ENCODE data around the gene TMEM154. TPM values are rescaled to one million over a fixed set of nuclear protein-coding genes. Genes with fewer than 3 reads are reported as not detected.
A peak's percentile ranks its signal among the peaks of the same experiment; 100 is the strongest.

TMEM154 gene
- total RNA-seq, 2 experiments from 2014 or later = 47.1 to 50.0 TPM

GRCh38 chr4:152605641-152606335 lies 74.0 kb downstream of the TMEM154 start:
- peaks cover 3% of the 10 kb centered on the region for H3K27me3 Mint-ChIP-seq
- DNase-seq = no peak
- no peak overlapping the region for H3K27ac Mint-ChIP-seq
- H3K4me1 Mint-ChIP-seq = peaks cover 2% of the 10 kb centered on the region
- ChIA-PET POLR2A (no interaction called here), CTCF (no interaction called here)
- H3K36me3 Mint-ChIP-seq (ENCODE audit: low read depth) = no peaks in the 10 kb centered on the region
- H3K4me3 Mint-ChIP-seq = no peak overlapping the region
- H3K9me3 Mint-ChIP-seq = no peaks in the 10 kb centered on the region

- H3K27ac Mint-ChIP-seq = no peak overlapping the region
- POLR2A ChIA-PET = no interaction called here
- no peak for DNase-seq
- CTCF ChIA-PET = no interaction called here
- no peaks in the 10 kb centered on the region for H3K9me3 Mint-ChIP-seq
- peaks cover 2% of the 10 kb centered on the region for H3K4me1 Mint-ChIP-seq
- H3K4me3 Mint-ChIP-seq = no peak overlapping the region
- H3K36me3 Mint-ChIP-seq (ENCODE audit: low read depth) = no peaks in the 10 kb centered on the region
- peaks cover 3% of the 10 kb centered on the region for H3K27me3 Mint-ChIP-seq
Observed at GRCh38 chr4:152605031-152605430, 74.8 kb downstream of the TMEM154 start.

GRCh38 chr4:152601156-152601555 lies 78.6 kb downstream of the TMEM154 start:
- Mint-ChIP-seq H3K9me3 (no peaks in the 10 kb centered on the region), H3K27me3 (peaks cover 3% of the 10 kb centered on the region), H3K4me1 (no peaks in the 10 kb centered on the region), H3K36me3 (ENCODE audit: low read depth) (no peaks in the 10 kb centered on the region), H3K4me3 (no peak overlapping the region), H3K27ac (no peak overlapping the region)
- ChIA-PET POLR2A (interaction anchor here (1.0 kb wide), 1 partner anchor 65 kb away, joined by 3 read pairs; no protein-coding TSS in a partner anchor), CTCF (no interaction called here)
- no peak for DNase-seq

- DNase-seq = no peak
- CTCF ChIA-PET = no interaction called here
- no peaks in the 10 kb centered on the region for H3K36me3 Mint-ChIP-seq (ENCODE audit: low read depth)
- POLR2A ChIA-PET = interaction anchor here (1.3 kb wide), 1 partner anchor 63 kb away, joined by 3 read pairs; the partner anchor contains the start of gene FBXW7
- no peak overlapping the region for H3K4me3 Mint-ChIP-seq
- H3K27ac Mint-ChIP-seq = no peak overlapping the region
- H3K9me3 Mint-ChIP-seq = no peaks in the 10 kb centered on the region
- peaks cover 3% of the 10 kb centered on the region for H3K27me3 Mint-ChIP-seq
- H3K4me1 Mint-ChIP-seq = no peaks in the 10 kb centered on the region
Observed at GRCh38 chr4:152599636-152600035, 80.2 kb downstream of the TMEM154 start.

- DNase-seq = no peak
- no peaks in the 10 kb centered on the region for H3K9me3 Mint-ChIP-seq
- ChIA-PET CTCF (no interaction called here), POLR2A (interaction anchor here (1.3 kb wide), 1 partner anchor 63 kb away, joined by 3 read pairs; the partner anchor contains the start of gene FBXW7)
- H3K27ac Mint-ChIP-seq = no peak overlapping the region
- H3K4me3 Mint-ChIP-seq = no peak overlapping the region
- no peaks in the 10 kb centered on the region for H3K36me3 Mint-ChIP-seq (ENCODE audit: low read depth)
- H3K27me3 Mint-ChIP-seq = peaks cover 3% of the 10 kb centered on the region
- H3K4me1 Mint-ChIP-seq = no peaks in the 10 kb centered on the region
Observed at GRCh38 chr4:152599095-152599494, 80.7 kb downstream of the TMEM154 start.

- no peaks in the 10 kb centered on the region for H3K4me1 Mint-ChIP-seq
- no peaks in the 10 kb centered on the region for H3K36me3 Mint-ChIP-seq (ENCODE audit: low read depth)
- POLR2A ChIA-PET = interaction anchor here (1.3 kb wide), 1 partner anchor 62 kb away, joined by 3 read pairs; the partner anchor contains the start of gene FBXW7
- CTCF ChIA-PET = no interaction called here
- H3K4me3 Mint-ChIP-seq = no peak overlapping the region
- H3K27me3 Mint-ChIP-seq = peaks cover 3% of the 10 kb centered on the region
- no peak overlapping the region for H3K27ac Mint-ChIP-seq
- no peak for DNase-seq
- no peaks in the 10 kb centered on the region for H3K9me3 Mint-ChIP-seq
Observed at GRCh38 chr4:152598454-152598853, 81.3 kb downstream of the TMEM154 start.

GRCh38 chr4:152594978-152595925 lies 84.5 kb downstream of the TMEM154 start:
- ChIA-PET POLR2A (interaction anchor here (2.2 kb wide), 1 partner anchor 59 kb away, joined by 9 read pairs; the partner anchor contains the start of gene FBXW7), CTCF (no interaction called here)
- peaks cover 2% of the 10 kb centered on the region for H3K4me1 Mint-ChIP-seq
- H3K4me3 Mint-ChIP-seq = no peak overlapping the region
- no peaks in the 10 kb centered on the region for H3K9me3 Mint-ChIP-seq
- DNase-seq = no peak
- H3K27me3 Mint-ChIP-seq = no peaks in the 10 kb centered on the region
- no peaks in the 10 kb centered on the region for H3K36me3 Mint-ChIP-seq (ENCODE audit: low read depth)
- H3K27ac Mint-ChIP-seq = no peak overlapping the region

GRCh38 chr4:152594057-152594456 lies 85.7 kb downstream of the TMEM154 start:
- Mint-ChIP-seq H3K9me3 (no peaks in the 10 kb centered on the region), H3K4me1 (peaks cover 2% of the 10 kb centered on the region), H3K36me3 (ENCODE audit: low read depth) (no peaks in the 10 kb centered on the region), H3K27me3 (no peaks in the 10 kb centered on the region), H3K27ac (no peak overlapping the region), H3K4me3 (no peak overlapping the region)
- CTCF ChIA-PET = no interaction called here
- POLR2A ChIA-PET = no interaction called here
- DNase-seq = no peak

GRCh38 chr4:152591876-152592275 lies 87.9 kb downstream of the TMEM154 start:
- ChIA-PET CTCF (no interaction called here), POLR2A (interaction anchor here (1.1 kb wide), 1 partner anchor 57 kb away, joined by 3 read pairs; no protein-coding TSS in a partner anchor)
- peaks cover 2% of the 10 kb centered on the region for H3K4me1 Mint-ChIP-seq
- H3K9me3 Mint-ChIP-seq = no peaks in the 10 kb centered on the region
- H3K27me3 Mint-ChIP-seq = no peaks in the 10 kb centered on the region
- no peak for DNase-seq
- no peak overlapping the region for H3K27ac Mint-ChIP-seq
- H3K4me3 Mint-ChIP-seq = no peak overlapping the region
- H3K36me3 Mint-ChIP-seq (ENCODE audit: low read depth) = no peaks in the 10 kb centered on the region

GRCh38 chr4:152591396-152591795 lies 88.4 kb downstream of the TMEM154 start:
- no peak overlapping the region for H3K27ac Mint-ChIP-seq
- peak; percentile 24 for DNase-seq
- no peaks in the 10 kb centered on the region for H3K9me3 Mint-ChIP-seq
- peaks cover 2% of the 10 kb centered on the region for H3K4me1 Mint-ChIP-seq
- no peak overlapping the region for H3K4me3 Mint-ChIP-seq
- ChIA-PET CTCF (no interaction called here), POLR2A (interaction anchor here (1.1 kb wide), 1 partner anchor 57 kb away, joined by 3 read pairs; no protein-coding TSS in a partner anchor)
- no peaks in the 10 kb centered on the region for H3K36me3 Mint-ChIP-seq (ENCODE audit: low read depth)
- H3K27me3 Mint-ChIP-seq = no peaks in the 10 kb centered on the region

- no peaks in the 10 kb centered on the region for H3K36me3 Mint-ChIP-seq (ENCODE audit: low read depth)
- H3K27me3 Mint-ChIP-seq = no peaks in the 10 kb centered on the region
- ChIA-PET POLR2A (interaction anchor here (0.8 to 1.6 kb wide), 2 partner anchors 18 to 54 kb away, joined by 3 to 6 read pairs; partner anchors contain the start of gene FBXW7), CTCF (interaction anchor here (0.8 to 1.1 kb wide), 3 partner anchors 36 to 89 kb away, joined by 3 to 4 read pairs (median 3); no protein-coding TSS in a partner anchor)
- DNase-seq = no peak
- no peaks in the 10 kb centered on the region for H3K9me3 Mint-ChIP-seq
- H3K27ac Mint-ChIP-seq = no peak overlapping the region
- peaks cover 10% of the 10 kb centered on the region for H3K4me1 Mint-ChIP-seq
- no peak overlapping the region for H3K4me3 Mint-ChIP-seq
Observed at GRCh38 chr4:152590179-152591031, 89.4 kb downstream of the TMEM154 start.

- no peak for DNase-seq
- no peaks in the 10 kb centered on the region for H3K27me3 Mint-ChIP-seq
- peaks cover 19% of the 10 kb centered on the region for H3K4me1 Mint-ChIP-seq
- ChIA-PET CTCF (interaction anchor here (0.8 kb wide), 1 partner anchor 88 kb away, joined by 3 read pairs; no protein-coding TSS in a partner anchor), POLR2A (no interaction called here)
- H3K36me3 Mint-ChIP-seq (ENCODE audit: low read depth) = no peaks in the 10 kb centered on the region
- no peak overlapping the region for H3K27ac Mint-ChIP-seq
- H3K9me3 Mint-ChIP-seq = no peaks in the 10 kb centered on the region
- H3K4me3 Mint-ChIP-seq = no peak overlapping the region
Observed at GRCh38 chr4:152588869-152589268, 90.9 kb downstream of the TMEM154 start.
